PC-3 (cell line): ENCODE measurements around the gene NACC2. TPM values are rescaled to one million over a fixed set of nuclear protein-coding genes. Genes with fewer than 3 reads are reported as not detected.

ENCODE experiments used
- ATAC-seq: fragments of 200-7000 bp; cut with Tn5 transposase; 2 replicates; pipeline ENCODE4 v1.9.1; 2020; ENCODE audit warnings: mild to moderate bottlenecking, moderate library complexity
- BruUV-seq: library from RNA; stranded (reverse); fragments of 400-500 nt; replicated peaks from 2 replicates; lab custom pipeline; 2021; lab: Mats Ljungman, UMichigan
- CTCF ChIA-PET: fragments of 300-600 bp; sonication (Branson Sonifier 250); formaldehyde crosslinking; loops from one replicate; lab custom pipeline; 2022; ENCODE audit warnings: antibody characterized with exemption; lab: Charles Lee
- POLR2A ChIA-PET: fragments of 300-600 bp; sonication (Branson Sonifier 250); formaldehyde crosslinking; loops from one replicate; lab custom pipeline; 2022; ENCODE audit warnings: antibody characterized with exemption; ENCODE audit not compliant: unreplicated experiment; lab: Charles Lee
- DNase-seq: peaks from one replicate; pipeline ENCODE4 v3.0.0-alpha.2; 2015
- H2AFZ ChIP-seq: fragments of 300-600 bp; sonication (generic); 2 replicates; pipeline ENCODE4 v1.6.0; 2016; ENCODE audit warnings: antibody characterized with exemption, low read length
- H3F3A ChIP-seq: fragments of 300-600 bp; sonication (generic); one replicate; pipeline ENCODE4 v1.6.0; 2017; ENCODE audit warnings: antibody characterized with exemption, low read length, control low read depth, mild to moderate bottlenecking; ENCODE audit not compliant: unreplicated experiment
- H3K27ac ChIP-seq: fragments of 300-600 bp; sonication (generic); 2 replicates; pipeline ENCODE4 v1.5.1; 2016; ENCODE audit warnings: mild to moderate bottlenecking, low read length
- H3K27me3 ChIP-seq: fragments of 300-600 bp; sonication (generic); 2 replicates; pipeline ENCODE4 v1.6.1; 2016; ENCODE audit warnings: low read length, mixed read lengths
- H3K36me3 ChIP-seq: fragments of 300-600 bp; sonication (generic); 2 replicates; pipeline ENCODE4 v1.6.1; 2016; ENCODE audit warnings: low read depth, mixed run types, low read length, mixed read lengths
- H3K4me1 ChIP-seq: fragments of 300-600 bp; sonication (generic); 2 replicates; pipeline ENCODE4 v1.5.1; 2016; ENCODE audit warnings: low read length; ENCODE audit not compliant: insufficient read depth
- H3K4me2 ChIP-seq: fragments of 300-600 bp; sonication (generic); 2 replicates; pipeline ENCODE4 v1.6.0; 2016; ENCODE audit warnings: low read length
- H3K4me3 ChIP-seq: fragments of 300-600 bp; sonication (generic); 2 replicates; pipeline ENCODE4 v1.5.1; 2016; ENCODE audit warnings: mild to moderate bottlenecking, low read length, mixed read lengths
- H3K79me2 ChIP-seq: fragments of 300-600 bp; sonication (generic); 2 replicates; pipeline ENCODE4 v1.6.1; 2017; ENCODE audit warnings: low read length, mixed read lengths
- H3K9ac ChIP-seq: fragments of 300-600 bp; sonication (generic); 2 replicates; pipeline ENCODE4 v1.6.0; 2016; ENCODE audit warnings: mild to moderate bottlenecking, low read length
- H3K9me2 ChIP-seq: fragments of 300-600 bp; sonication (generic); replicated peaks from 2 replicates; pipeline ENCODE4 v1.6.1; 2016; ENCODE audit warnings: mixed run types, low read length, mixed read lengths
- H3K9me3 ChIP-seq: fragments of 300-600 bp; sonication (generic); 2 replicates; pipeline ENCODE4 v1.6.1; 2016; ENCODE audit warnings: low read length, mixed read lengths
- H4K20me1 ChIP-seq: fragments of 300-600 bp; sonication (generic); 2 replicates; pipeline ENCODE4 v1.6.1; 2016; ENCODE audit warnings: low read length, mixed read lengths
- EZH2 ChIP-seq: fragments of 300-600 bp; sonication (generic); IDR thresholded peaks from one replicate; pipeline ENCODE4 v1.6.1; 2017; ENCODE audit warnings: antibody characterized with exemption, mild to moderate bottlenecking, low read length; ENCODE audit not compliant: unreplicated experiment
- EZH2phosphoT487 ChIP-seq: fragments of 300-600 bp; sonication (generic); IDR thresholded peaks from 2 replicates; pipeline ENCODE4 v1.6.1; 2018; ENCODE audit warnings: mild to moderate bottlenecking, antibody characterized with exemption, low read length, borderline replicate concordance
- intact Hi-C: fragments of 100-400 bp; cut with micrococcal nuclease; formaldehyde crosslinking; loops from 2 replicates; pipeline ENCODE4 v1.9.0; 2023
- total RNA-seq: library from RNA; depleted of rRNA; stranded (reverse); fragments of >200 nt; gene quantifications from 2 replicates; pipeline ENCODE4 v1.2.3, GENCODE V29; 2014
- TF ChIP-seq, protein P1 (sequence below): fragments of 300-600 bp; sonication (generic); conservative IDR thresholded peaks from 2 replicates; pipeline ENCODE4 v1.5.1; 2017; ENCODE audit warnings: antibody characterized with exemption, low read depth, mild to moderate bottlenecking, low read length

The NACC2 gene
- total RNA-seq, 1 experiment from 2014 or later, result 12.3 TPM

DNA sequence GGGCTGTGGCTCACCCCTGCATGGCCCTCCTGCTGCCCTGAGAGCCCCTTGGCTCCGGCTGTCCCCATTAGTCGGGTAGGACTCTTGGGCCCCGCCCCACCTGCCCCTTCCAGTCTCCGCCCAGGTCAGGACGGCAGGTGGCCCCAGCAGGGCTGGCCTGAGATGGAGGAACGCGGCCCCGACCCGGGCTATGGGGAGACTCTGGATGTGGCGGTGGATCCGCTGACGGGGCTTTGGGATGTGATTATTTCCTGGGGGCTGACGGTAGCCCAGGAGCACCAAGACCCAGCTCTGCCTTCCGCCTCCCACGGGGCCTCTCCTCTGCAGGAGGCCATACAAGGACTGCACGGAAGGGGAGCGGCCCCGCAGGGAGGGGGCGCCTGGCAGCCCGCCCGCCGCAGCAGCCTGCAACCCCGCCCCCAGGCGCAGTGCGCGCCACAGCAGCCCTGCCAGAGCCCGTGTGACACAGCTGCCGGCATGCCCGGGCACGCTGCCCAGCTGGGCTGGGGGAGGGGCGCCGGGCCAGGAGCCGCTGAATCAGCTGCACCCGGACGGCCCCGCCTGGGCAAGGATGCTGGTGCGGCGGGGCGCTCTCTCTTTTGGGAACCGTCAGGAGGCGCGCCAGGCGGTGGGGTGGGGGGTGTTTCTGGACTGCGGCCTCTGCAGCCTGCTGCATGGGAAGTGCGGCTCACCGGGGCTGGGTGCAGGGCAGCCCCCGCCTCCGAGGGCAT, 14.4 kb upstream of the NACC2 start:
- H4K20me1 ChIP-seq, result no peaks in the 10 kb centered on the region
- no peaks in the 10 kb centered on the region for H3K27me3 ChIP-seq
- ATAC-seq (peak; percentile 78), DNase-seq (peak; percentile 89)
- no peaks in the 10 kb centered on the region for H3F3A ChIP-seq
- H2AFZ ChIP-seq, result peak overlapping the region; percentile 59
- H3K9me2 ChIP-seq, result no peaks in the 10 kb centered on the region
- peaks cover 15% of the 10 kb centered on the region for H3K4me1 ChIP-seq
- ChIA-PET POLR2A (interaction anchor here (0.6 kb wide), 1 partner anchor 1382 kb away, joined by 4 read pairs; no protein-coding TSS in a partner anchor), CTCF (interaction anchor here (0.8 kb wide), 1 partner anchor 13 kb away, joined by 5 read pairs; no protein-coding TSS in a partner anchor)
- H3K36me3 ChIP-seq, result no peaks in the 10 kb centered on the region
- no peaks in the 10 kb centered on the region for H3K9me3 ChIP-seq
- TF ChIP-seq, protein P1, sequence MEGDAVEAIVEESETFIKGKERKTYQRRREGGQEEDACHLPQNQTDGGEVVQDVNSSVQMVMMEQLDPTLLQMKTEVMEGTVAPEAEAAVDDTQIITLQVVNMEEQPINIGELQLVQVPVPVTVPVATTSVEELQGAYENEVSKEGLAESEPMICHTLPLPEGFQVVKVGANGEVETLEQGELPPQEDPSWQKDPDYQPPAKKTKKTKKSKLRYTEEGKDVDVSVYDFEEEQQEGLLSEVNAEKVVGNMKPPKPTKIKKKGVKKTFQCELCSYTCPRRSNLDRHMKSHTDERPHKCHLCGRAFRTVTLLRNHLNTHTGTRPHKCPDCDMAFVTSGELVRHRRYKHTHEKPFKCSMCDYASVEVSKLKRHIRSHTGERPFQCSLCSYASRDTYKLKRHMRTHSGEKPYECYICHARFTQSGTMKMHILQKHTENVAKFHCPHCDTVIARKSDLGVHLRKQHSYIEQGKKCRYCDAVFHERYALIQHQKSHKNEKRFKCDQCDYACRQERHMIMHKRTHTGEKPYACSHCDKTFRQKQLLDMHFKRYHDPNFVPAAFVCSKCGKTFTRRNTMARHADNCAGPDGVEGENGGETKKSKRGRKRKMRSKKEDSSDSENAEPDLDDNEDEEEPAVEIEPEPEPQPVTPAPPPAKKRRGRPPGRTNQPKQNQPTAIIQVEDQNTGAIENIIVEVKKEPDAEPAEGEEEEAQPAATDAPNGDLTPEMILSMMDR, result no peak
- TF ChIP-seq EZH2phosphoT487 (no peak), EZH2 (no peak)
- H3K9ac ChIP-seq, result no peak overlapping the region
- no peaks in the 10 kb centered on the region for H3K79me2 ChIP-seq
- BruUV-seq, result no TSS peak
- H3K27ac ChIP-seq, result peak overlapping the region; percentile 6; the same call in 1 of the 2 replicates
- peak overlapping the region; percentile 80 for H3K4me2 ChIP-seq
- intact Hi-C loops, result no loop called here
- peak overlapping the region; percentile 55 for H3K4me3 ChIP-seq

- no TSS peak for BruUV-seq
- Histone ChIP-seq H3K9me2 (no peaks in the 10 kb centered on the region), H3F3A (no peaks in the 10 kb centered on the region), H3K4me1 (peaks cover 15% of the 10 kb centered on the region), H3K9ac (no peak overlapping the region), H3K9me3 (no peaks in the 10 kb centered on the region), H3K36me3 (no peaks in the 10 kb centered on the region), H3K27me3 (no peaks in the 10 kb centered on the region), H3K79me2 (no peaks in the 10 kb centered on the region), H3K4me2 (peak overlapping the region; percentile 80), H2AFZ (peak overlapping the region; percentile 59; the same call in 1 of the 2 replicates), H3K27ac (no peak overlapping the region), H4K20me1 (no peaks in the 10 kb centered on the region), H3K4me3 (peak overlapping the region; percentile 55; the same call in 1 of the 2 replicates)
- DNase-seq (no peak), ATAC-seq (no peak)
- TF ChIP-seq, protein P1, result no peak
- no peak for TF ChIP-seq EZH2
- no peak for TF ChIP-seq EZH2phosphoT487
- ChIA-PET CTCF (interaction anchor here (0.8 kb wide), 1 partner anchor 12 kb away, joined by 5 read pairs; no protein-coding TSS in a partner anchor), POLR2A (interaction anchor here (0.6 kb wide), 1 partner anchor 1383 kb away, joined by 4 read pairs; no protein-coding TSS in a partner anchor)
- intact Hi-C loops, result no loop called here
Observed at GRCh38 chr9:136108648-136109266, 13.7 kb upstream of the NACC2 start.
